ENCODE results near the gene SNTG2.

- TF ChIP-seq POLR2AphosphoS5 (IDR thresholded peaks at IDR 0.05; ENCODE audit: low read depth, low read length): no peak
- no peak for TF ChIP-seq TAF1 (IDR thresholded peaks at IDR 0.05; ENCODE audit: borderline replicate concordance, insufficient read depth, low read length)
- TF ChIP-seq REST (IDR thresholded peaks at IDR 0.05; ENCODE audit: insufficient read depth in 1 of 2, low read depth in 2 of 2, low read length in 2 of 2): no peak
- no peak for TF ChIP-seq SIN3A (IDR thresholded peaks at IDR 0.05; ENCODE audit: borderline replicate concordance, insufficient read depth, low read length)
- TF ChIP-seq FOXP2 (optimal IDR thresholded peaks at IDR 0.05; ENCODE audit: borderline replicate concordance, extremely low read depth, extremely low read length, insufficient read depth): no peak
These were observed 23.8 kb upstream of the SNTG2 start for GRCh38 chr2:926896-927295.
